Measurements from ENCODE around the gene CLEC3A.
"Not testable (repeated sequence)": the region's sequence is repeated elsewhere in the genome, so short reads cannot be mapped to it uniquely, and the experiment has no call there.

The CLEC3A gene

DNA sequence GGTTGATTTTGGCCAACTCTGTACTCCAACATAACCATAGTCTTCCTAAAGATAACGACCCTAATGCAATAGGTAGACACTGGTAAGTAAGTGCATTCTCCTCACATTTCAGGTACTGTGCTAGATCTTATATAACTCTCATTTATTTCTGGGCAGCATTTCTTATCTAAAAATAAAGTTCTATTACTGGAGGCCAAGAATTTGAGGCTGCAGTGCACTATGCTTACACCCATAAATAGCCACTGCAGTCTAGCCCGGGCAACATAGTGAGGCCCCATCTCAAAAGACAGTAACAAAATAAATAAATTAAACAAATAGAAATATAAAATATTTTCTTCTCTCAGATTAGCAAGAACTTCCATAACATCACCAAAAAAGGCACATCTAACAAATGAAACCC, 12.7 kb downstream of the CLEC3A start:
- DNase-seq = no peak

DNA sequence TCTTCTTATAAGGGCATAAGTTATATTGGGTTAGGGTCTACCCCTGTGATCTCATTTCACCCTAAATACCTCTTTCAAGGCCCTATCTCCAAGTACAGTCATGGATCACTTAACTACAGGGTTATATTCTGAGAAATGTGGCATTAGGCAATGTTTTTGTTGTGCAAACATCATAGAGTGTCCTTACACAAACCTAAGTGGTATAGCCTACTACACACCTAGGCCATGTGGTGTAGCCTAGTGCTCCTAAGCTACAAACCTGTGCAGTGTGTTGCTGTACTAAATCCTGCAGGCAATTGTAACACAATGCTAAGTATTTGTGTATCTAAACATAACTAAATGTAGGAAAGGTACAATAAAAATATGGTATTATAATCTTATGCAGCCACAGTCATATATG, 18.0 kb downstream of the CLEC3A start:
- no peak for DNase-seq

GRCh38 chr16:78045865-78046581, 23.7 kb downstream of the CLEC3A start:
- DNase-seq = no peak

DNA sequence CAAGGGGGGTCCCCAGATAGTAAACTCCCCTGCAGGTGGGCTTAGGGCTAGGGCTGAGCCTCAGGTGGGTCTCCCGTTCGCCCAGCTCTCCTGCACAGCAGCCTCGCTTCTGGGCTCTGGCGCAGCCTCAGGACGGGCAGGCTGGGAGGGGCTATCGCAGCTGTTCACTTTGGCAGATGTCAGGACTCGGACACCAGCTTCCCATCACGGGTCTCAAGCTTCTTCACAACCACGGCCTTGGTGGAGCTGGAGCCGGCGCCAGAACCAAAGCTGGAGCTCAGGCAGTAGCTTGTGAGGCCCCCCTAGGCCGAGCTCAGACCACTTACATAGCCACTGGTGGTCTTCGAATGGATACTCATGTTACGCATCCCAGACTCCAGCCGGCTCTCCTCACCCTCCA, 26.0 kb downstream of the CLEC3A start:
- no peak for DNase-seq

- DNase-seq = no peak
Observed at GRCh38 chr16:78050734-78051400, 28.5 kb downstream of the CLEC3A start.

DNA sequence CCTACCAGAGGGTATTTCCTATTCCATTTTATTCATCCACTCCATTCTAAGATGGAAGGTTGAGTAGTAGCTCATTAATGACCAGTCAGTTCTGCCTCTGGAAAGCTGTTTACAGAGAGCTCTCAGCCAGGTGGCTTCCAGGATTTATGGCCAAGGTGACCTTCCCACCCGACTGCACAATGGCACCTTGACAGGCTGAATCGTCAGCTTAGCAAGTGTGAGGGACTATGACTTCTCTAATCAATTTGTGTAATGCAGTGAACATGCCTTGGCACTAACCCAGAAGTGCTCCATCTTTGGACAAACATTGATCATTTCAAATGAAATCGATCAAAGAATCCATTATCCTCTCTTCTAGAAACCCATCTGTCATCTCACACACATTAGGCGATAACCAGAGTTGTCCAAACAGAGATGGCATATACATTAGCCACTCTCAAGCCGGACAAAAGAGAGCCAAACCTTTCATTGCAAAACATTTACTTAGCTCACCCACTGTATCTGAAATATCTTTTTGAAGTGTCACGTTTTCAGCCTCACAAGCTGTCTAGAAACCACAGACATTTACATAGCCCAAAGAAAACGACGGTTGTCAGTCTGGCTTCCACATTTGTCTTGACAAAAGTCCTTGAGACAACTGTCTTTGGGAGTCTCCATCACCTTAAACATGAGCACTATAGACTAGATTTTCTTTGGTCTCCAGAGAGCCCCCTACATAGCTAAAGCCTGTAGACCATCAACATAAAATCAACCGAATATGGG, 35.6 kb downstream of the CLEC3A start:
- DNase-seq = no peak

DNA sequence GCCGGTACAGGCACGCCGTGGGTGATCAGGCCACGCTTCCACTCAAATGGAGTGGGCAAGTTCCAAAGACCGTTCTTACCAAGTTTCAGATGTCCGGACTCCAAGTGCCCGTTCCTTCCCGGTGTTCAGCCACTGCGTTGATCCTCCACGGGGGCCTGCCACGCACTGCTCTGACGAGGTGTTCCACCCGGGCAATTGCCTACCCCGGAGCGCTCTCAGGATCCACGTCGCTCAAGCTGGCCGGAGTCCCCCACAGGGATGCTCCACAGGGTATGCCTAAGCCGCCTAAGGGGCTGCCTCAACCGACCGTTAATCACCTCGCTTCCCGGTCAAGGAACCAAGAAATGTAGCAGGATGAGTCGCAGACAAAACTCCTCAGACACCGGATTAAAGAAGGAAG, 37.5 kb downstream of the CLEC3A start:
- DNase-seq = not testable (repeated sequence)

DNA sequence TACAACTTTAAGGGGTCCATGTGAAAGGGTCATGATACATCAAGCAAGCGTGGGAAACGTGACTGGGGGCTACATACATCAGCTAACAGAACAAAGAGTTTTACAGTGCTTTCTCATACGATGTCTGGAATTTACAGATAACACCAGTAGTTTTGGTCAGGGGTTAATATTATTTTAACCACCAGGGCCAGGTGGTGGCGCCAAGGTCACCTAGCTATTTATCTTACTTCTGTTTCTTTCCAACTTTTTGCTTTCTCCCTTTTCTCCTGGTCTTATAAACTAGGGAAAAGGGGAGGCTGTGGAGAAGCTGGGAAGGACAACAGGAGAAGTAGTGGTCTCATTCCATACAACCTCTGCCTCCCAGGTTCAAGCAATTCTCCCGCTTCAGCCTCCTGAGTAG, 37.9 kb downstream of the CLEC3A start:
- no peak for DNase-seq

- no peak for DNase-seq
Observed at GRCh38 chr16:78060809-78061208, 38.5 kb downstream of the CLEC3A start.

- DNase-seq = no peak
Observed at GRCh38 chr16:78065319-78065718, 43.0 kb downstream of the CLEC3A start.

- DNase-seq = no peak
Observed at GRCh38 chr16:78069913-78070312, 47.6 kb downstream of the CLEC3A start.

GRCh38 chr16:78072275-78072674, 49.9 kb downstream of the CLEC3A start:
- no peak for DNase-seq

DNA sequence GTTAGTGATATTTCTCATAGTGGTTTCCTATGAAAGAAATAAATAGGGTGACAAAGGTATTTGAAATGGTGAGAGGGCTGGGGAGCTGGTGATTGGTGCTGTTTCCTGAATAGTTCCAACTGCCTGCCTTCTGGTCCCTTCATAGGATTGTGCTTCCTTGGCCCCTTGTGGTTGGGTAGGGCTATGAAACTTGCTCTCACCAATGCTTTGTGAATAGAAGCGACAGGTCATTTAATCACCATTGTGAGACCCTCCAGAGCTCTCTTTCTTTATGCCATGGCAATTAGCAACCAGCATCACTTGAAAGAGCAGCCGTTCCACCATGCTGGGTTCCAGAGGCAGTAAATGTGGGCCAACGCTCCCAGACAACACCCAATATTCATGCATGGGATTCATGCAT, 53.5 kb downstream of the CLEC3A start:
- no peak for DNase-seq

DNA sequence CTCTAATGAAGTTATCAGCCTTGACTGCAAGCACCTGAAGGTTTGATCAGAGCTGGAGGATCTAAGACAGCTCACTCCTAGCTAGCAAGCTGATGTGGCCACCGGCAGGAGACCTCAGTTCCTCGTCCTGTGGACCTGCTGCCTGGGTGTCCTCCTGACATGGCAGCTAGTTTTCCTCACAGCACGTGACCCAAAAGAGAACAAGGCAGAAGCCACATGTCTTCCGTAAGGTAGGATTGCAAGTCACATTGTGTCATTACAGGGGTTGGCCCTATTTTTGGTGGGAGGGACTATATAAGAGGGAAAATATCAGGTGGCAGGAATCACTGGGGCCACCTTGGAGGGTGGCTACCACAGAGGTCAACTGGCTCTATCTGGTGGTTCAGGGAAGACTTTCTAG, 59.0 kb downstream of the CLEC3A start:
- no peak for DNase-seq
